ENCODE results near the gene FBXW11.

DNA sequence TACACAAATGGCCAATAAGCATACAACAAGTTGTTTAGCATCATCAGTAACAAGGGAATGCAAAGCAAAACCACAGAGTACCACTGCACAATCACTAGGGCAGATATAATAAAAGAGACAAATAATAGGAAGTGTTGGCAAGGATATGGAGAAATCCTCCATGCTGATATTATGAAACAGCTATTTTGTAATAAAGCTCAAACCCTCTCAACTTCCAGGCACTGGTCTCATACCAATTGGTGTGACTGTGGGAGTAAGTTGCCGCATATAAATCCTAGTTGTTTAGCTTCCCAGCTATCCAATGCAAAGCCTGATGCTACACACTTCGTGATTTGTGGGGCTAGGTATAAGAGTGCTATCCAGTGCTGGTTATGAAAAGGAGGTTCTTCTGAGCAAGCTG is 132.2 kb downstream of the FBXW11 start:
- TF ChIP-seq, protein P1, sequence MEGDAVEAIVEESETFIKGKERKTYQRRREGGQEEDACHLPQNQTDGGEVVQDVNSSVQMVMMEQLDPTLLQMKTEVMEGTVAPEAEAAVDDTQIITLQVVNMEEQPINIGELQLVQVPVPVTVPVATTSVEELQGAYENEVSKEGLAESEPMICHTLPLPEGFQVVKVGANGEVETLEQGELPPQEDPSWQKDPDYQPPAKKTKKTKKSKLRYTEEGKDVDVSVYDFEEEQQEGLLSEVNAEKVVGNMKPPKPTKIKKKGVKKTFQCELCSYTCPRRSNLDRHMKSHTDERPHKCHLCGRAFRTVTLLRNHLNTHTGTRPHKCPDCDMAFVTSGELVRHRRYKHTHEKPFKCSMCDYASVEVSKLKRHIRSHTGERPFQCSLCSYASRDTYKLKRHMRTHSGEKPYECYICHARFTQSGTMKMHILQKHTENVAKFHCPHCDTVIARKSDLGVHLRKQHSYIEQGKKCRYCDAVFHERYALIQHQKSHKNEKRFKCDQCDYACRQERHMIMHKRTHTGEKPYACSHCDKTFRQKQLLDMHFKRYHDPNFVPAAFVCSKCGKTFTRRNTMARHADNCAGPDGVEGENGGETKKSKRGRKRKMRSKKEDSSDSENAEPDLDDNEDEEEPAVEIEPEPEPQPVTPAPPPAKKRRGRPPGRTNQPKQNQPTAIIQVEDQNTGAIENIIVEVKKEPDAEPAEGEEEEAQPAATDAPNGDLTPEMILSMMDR (IDR thresholded peaks at IDR 0.05; ENCODE audit: low read depth, low read length, poor library complexity, severe bottlenecking) = no peak
- no peak for TF ChIP-seq EZH2phosphoT487 (IDR thresholded peaks at IDR 0.05; ENCODE audit: borderline replicate concordance, low read length)
